Mucosa of descending colon (tissue), 3 donors: ENCODE measurements around the gene PEAK3. TPM values are rescaled to one million over a fixed set of nuclear protein-coding genes. Genes with fewer than 3 reads are reported as not detected.

Experiments used
- ATAC-seq: fragments of 200-7000 bp; cut with Tn5 transposase; one replicate; pipeline ENCODE4 v1.9.1; 2020; ENCODE audit warnings: mild to moderate bottlenecking, moderate library complexity
- DNase-seq, 3 donors: peaks; one replicate each; pipeline ENCODE4 v3.0.0-alpha.2; 2020
- H3K36me3 ChIP-seq: fragments of 200-600 bp; one replicate; pipeline ENCODE4 v1.8.0; 2021; ENCODE audit warnings: low read depth, mild to moderate bottlenecking
- H3K4me1 ChIP-seq: fragments of 200-600 bp; one replicate; pipeline ENCODE4 v1.8.0; 2021; ENCODE audit warnings: low read depth, mild to moderate bottlenecking
- H3K4me3 ChIP-seq: fragments of 200-600 bp; one replicate; pipeline ENCODE4 v1.8.0; 2021; ENCODE audit warnings: mild to moderate bottlenecking
- H3K9me3 ChIP-seq: fragments of 200-600 bp; one replicate; pipeline ENCODE4 v1.8.0; 2021; ENCODE audit warnings: mild to moderate bottlenecking
- CTCF ChIP-seq: fragments of 200-600 bp; IDR thresholded peaks from one replicate; pipeline ENCODE4 v1.8.0; 2022; ENCODE audit warnings: antibody characterized with exemption, mild to moderate bottlenecking
- intact Hi-C, 2 donors: fragments of 100-400 bp; cut with DNase I in 1 of 2; cut with micrococcal nuclease in 1 of 2; formaldehyde crosslinking; loops; one replicate each; pipeline versions ENCODE4 v1.11.0 to v1.11.1; 2022; cut with DNase I, micrococcal nuclease
- total RNA-seq, 3 donors: library from RNA; stranded (reverse); fragmentation: NEBNext Ultra II Directional in 2 of 3; extraction: Animal tissue kit (Norgen Biotek cat#: 25700) in 2 of 3; gene quantifications; one replicate each; pipeline versions ENCODE4 v1.2.1 to v1.2.4, GENCODE V29; 2021 to 2023
- donor health status: DM: no; HTN: no; CAD: no; lungs with moderate emphysema.
- donor health status: DM: no; HTN: no; CAD: no.
- donor health status: DM: no; HTN: yes; CAD: no.

PEAK3 gene
- total RNA-seq, 3 donors from 2014 or later: 0.29 to 1.4 (median 1.1) TPM

GRCh38 chr19:2328401-2329148 lies 46.6 kb upstream of the PEAK3 start, which contains the start of the genes LSM7 and SPPL2B:
Gene LSM7, minus strand, starts transcription at chr19:2328586. Its CDS starts 20 bp downstream, at chr19:2328566.
Gene SPPL2B, plus strand, starts transcription at chr19:2328684. Its CDS starts 26 bp downstream, at chr19:2328710.
- Histone ChIP-seq H3K36me3 (no peaks in the 10 kb centered on the region), H3K9me3 (no peaks in the 10 kb centered on the region), H3K4me1 (peaks cover 51% of the 10 kb centered on the region), H3K4me3 (peak within 1 kb of the TSS; percentile 98)
- DNase-seq (peak; percentile 91 to 96 (median 94)), ATAC-seq (peak; percentile 68)
- intact Hi-C loops: loop anchor here in 1 of 2 donors (10.0 kb wide), 1 partner anchor 94 kb away; the partner anchor contains the start of genes PLEKHJ1 and SF3A2
- TF ChIP-seq CTCF: no peak

- TF ChIP-seq CTCF: no peak
- intact Hi-C loops: loop anchor here in 1 of 2 donors (10.0 kb wide), 1 partner anchor 93 kb away; the partner anchor contains the start of genes PLEKHJ1 and SF3A2
- ATAC-seq (peak; percentile 38), DNase-seq (peak in 1 of 3 donors; percentile 67)
- Histone ChIP-seq H3K4me1 (peaks cover 46% of the 10 kb centered on the region), H3K4me3 (peak overlapping the region; percentile 98), H3K36me3 (no peaks in the 10 kb centered on the region), H3K9me3 (no peaks in the 10 kb centered on the region)
These were observed 45.9 kb upstream of the PEAK3 start for GRCh38 chr19:2327773-2328400.

GRCh38 chr19:2326699-2327360 lies 44.9 kb upstream of the PEAK3 start:
- Histone ChIP-seq H3K4me1 (peaks cover 37% of the 10 kb centered on the region), H3K36me3 (no peaks in the 10 kb centered on the region), H3K4me3 (no peak overlapping the region), H3K9me3 (no peaks in the 10 kb centered on the region)
- peak in 1 of 3 donors; percentile 38 for DNase-seq
- TF ChIP-seq CTCF: no peak
- no peak for ATAC-seq
- intact Hi-C loops: loop anchor here in 1 of 2 donors (10.0 kb wide), 1 partner anchor 92 kb away; the partner anchor contains the start of genes PLEKHJ1 and SF3A2

GRCh38 chr19:2325281-2326046 lies 43.5 kb upstream of the PEAK3 start:
- Histone ChIP-seq H3K9me3 (no peaks in the 10 kb centered on the region), H3K4me1 (peaks cover 26% of the 10 kb centered on the region), H3K36me3 (no peaks in the 10 kb centered on the region), H3K4me3 (no peak overlapping the region)
- ATAC-seq: no peak
- intact Hi-C loops: loop anchor here in 1 of 2 donors (10.0 kb wide), 1 partner anchor 91 kb away; the partner anchor contains the start of genes PLEKHJ1 and SF3A2
- peak in 1 of 3 donors; percentile 59 for DNase-seq
- TF ChIP-seq CTCF: no peak
